DMS114 treated with DMSO at 0.1 percent for 48 hours (cell line): ENCODE results near the gene PPP2R2C.

Experiments used
- DNase-seq: peaks from one replicate; lab custom pipeline; 2025; ENCODE audit not compliant: unreplicated experiment; lab: John Stamatoyannopoulos, UW

Gene PPP2R2C

GRCh38 chr4:6494431-6495295 lies 22.2 kb upstream of the PPP2R2C start:
- DNase-seq: no peak

GRCh38 chr4:6493658-6494304 lies 21.4 kb upstream of the PPP2R2C start:
- no peak for DNase-seq

- DNase-seq: no peak
Measured at GRCh38 chr4:6492861-6493657, 20.6 kb upstream of the PPP2R2C start.

GRCh38 chr4:6492027-6492590 lies 19.7 kb upstream of the PPP2R2C start:
- DNase-seq: no peak

GRCh38 chr4:6491235-6491634 lies 18.8 kb upstream of the PPP2R2C start:
- no peak for DNase-seq

GRCh38 chr4:6489927-6490326 lies 17.5 kb upstream of the PPP2R2C start:
- no peak for DNase-seq

- DNase-seq: no peak
Measured at GRCh38 chr4:6487466-6487865, 15.1 kb upstream of the PPP2R2C start.

GRCh38 chr4:6480534-6481088 lies 8.2 kb upstream of the PPP2R2C start:
- no peak for DNase-seq

- no peak for DNase-seq
Measured at GRCh38 chr4:6478546-6479220, 6.3 kb upstream of the PPP2R2C start.

GRCh38 chr4:6476893-6477292 lies 4.5 kb upstream of the PPP2R2C start:
- no peak for DNase-seq

- no peak for DNase-seq
Measured at GRCh38 chr4:6475492-6476020, 3.1 kb upstream of the PPP2R2C start.

GRCh38 chr4:6474705-6475457 lies 2.5 kb upstream of the PPP2R2C start:
- no peak for DNase-seq

- DNase-seq: peak; percentile 7
Measured at GRCh38 chr4:6474053-6474568, 1.7 kb upstream of the PPP2R2C start.

- DNase-seq: no peak
Measured at GRCh38 chr4:6473264-6474052, 1.0 kb upstream of the PPP2R2C start.

GRCh38 chr4:6472008-6472386 lies 417 bp downstream of the PPP2R2C start:
- no peak for DNase-seq

- DNase-seq: no peak
Measured at GRCh38 chr4:6471307-6472007, 957 bp downstream of the PPP2R2C start.

GRCh38 chr4:6470502-6471306 lies 1.7 kb downstream of the PPP2R2C start:
- DNase-seq: no peak
